Astrocyte (in vitro differentiated cells and primary cell): ENCODE data around the gene CRYGB.

ENCODE experiments used
- EZH2 ChIP-seq: IDR thresholded peaks from 2 replicates; pipeline ENCODE4 v1.6.1; 2012; ENCODE audit warnings: mild to moderate bottlenecking, low read length, inconsistent platforms; ENCODE audit not compliant: insufficient read depth
- TF ChIP-seq, protein P1 (sequence below): IDR thresholded peaks from 2 replicates; pipeline ENCODE4 v1.5.1; 2011; ENCODE audit warnings: low read depth, mild to moderate bottlenecking, inconsistent platforms, low read length, moderate library complexity; ENCODE audit not compliant: insufficient read depth

- TF ChIP-seq, protein P1, sequence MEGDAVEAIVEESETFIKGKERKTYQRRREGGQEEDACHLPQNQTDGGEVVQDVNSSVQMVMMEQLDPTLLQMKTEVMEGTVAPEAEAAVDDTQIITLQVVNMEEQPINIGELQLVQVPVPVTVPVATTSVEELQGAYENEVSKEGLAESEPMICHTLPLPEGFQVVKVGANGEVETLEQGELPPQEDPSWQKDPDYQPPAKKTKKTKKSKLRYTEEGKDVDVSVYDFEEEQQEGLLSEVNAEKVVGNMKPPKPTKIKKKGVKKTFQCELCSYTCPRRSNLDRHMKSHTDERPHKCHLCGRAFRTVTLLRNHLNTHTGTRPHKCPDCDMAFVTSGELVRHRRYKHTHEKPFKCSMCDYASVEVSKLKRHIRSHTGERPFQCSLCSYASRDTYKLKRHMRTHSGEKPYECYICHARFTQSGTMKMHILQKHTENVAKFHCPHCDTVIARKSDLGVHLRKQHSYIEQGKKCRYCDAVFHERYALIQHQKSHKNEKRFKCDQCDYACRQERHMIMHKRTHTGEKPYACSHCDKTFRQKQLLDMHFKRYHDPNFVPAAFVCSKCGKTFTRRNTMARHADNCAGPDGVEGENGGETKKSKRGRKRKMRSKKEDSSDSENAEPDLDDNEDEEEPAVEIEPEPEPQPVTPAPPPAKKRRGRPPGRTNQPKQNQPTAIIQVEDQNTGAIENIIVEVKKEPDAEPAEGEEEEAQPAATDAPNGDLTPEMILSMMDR, result no peak
- no peak for TF ChIP-seq EZH2
These were observed 46.8 kb upstream of the CRYGB start for GRCh38 chr2:208192611-208193236.
